ENCODE measurements around the gene BAZ2A. TPM values are rescaled to one million over a fixed set of nuclear protein-coding genes. Genes with fewer than 3 reads are reported as not detected.

Gene BAZ2A
- total and polyA plus RNA-seq, 8 donors, result 90.9 to 113 (median 97.6) TPM

GRCh38 chr12:56671608-56672007, 41.5 kb upstream of the BAZ2A start:
- no peak overlapping the region for H3K27ac ChIP-seq
- H3K36me3 ChIP-seq, result peaks cover 0 to 74% of the 10 kb centered on the region in 2 donors
- H3K4me3 ChIP-seq, result no peak overlapping the region
- no peaks in the 10 kb centered on the region for H3K9me3 ChIP-seq
- intact Hi-C loops (cut with DNase I), result no loop called here
- DNase-seq (no peak), ATAC-seq (no peak)
- TF ChIP-seq CTCF (IDR thresholded peaks at IDR 0.05), result no peak
- peaks cover 0 to 25% of the 10 kb centered on the region in 2 donors for H3K4me1 ChIP-seq
- H3K27me3 ChIP-seq, result no peaks in the 10 kb centered on the region

GRCh38 chr12:56670836-56671235, 40.7 kb upstream of the BAZ2A start:
- Histone ChIP-seq H3K4me1 (peaks cover 0 to 19% of the 10 kb centered on the region in 2 donors), H3K4me3 (no peak overlapping the region), H3K9me3 (no peaks in the 10 kb centered on the region), H3K27me3 (no peaks in the 10 kb centered on the region), H3K27ac (no peak overlapping the region), H3K36me3 (peaks cover 0 to 81% of the 10 kb centered on the region in 2 donors)
- intact Hi-C loops (cut with DNase I), result no loop called here
- ATAC-seq (peak; percentile 29), DNase-seq (no peak)
- TF ChIP-seq CTCF (IDR thresholded peaks at IDR 0.05), result no peak

- TF ChIP-seq CTCF (IDR thresholded peaks at IDR 0.05), result no peak
- Histone ChIP-seq H3K9me3 (no peaks in the 10 kb centered on the region), H3K27ac (peak overlapping the region in 1 of 2 donors; percentile 39), H3K4me3 (no peak overlapping the region), H3K27me3 (no peaks in the 10 kb centered on the region), H3K36me3 (peaks cover 0 to 100% of the 10 kb centered on the region in 2 donors), H3K4me1 (peaks cover 0 to 4% of the 10 kb centered on the region in 2 donors)
- ATAC-seq (no peak), DNase-seq (no peak)
- intact Hi-C loops (cut with DNase I), result no loop called here
These were observed 38.0 kb upstream of the BAZ2A start for GRCh38 chr12:56668197-56668457.

- no peaks in the 10 kb centered on the region for H3K9me3 ChIP-seq
- TF ChIP-seq CTCF (IDR thresholded peaks at IDR 0.05), result no peak
- DNase-seq (no peak), ATAC-seq (no peak)
- no peak overlapping the region for H3K4me3 ChIP-seq
- H3K27me3 ChIP-seq, result no peaks in the 10 kb centered on the region
- intact Hi-C loops (cut with DNase I), result no loop called here
- H3K4me1 ChIP-seq, result no peaks in the 10 kb centered on the region
- H3K36me3 ChIP-seq, result peaks cover 0 to 51% of the 10 kb centered on the region in 2 donors
- no peak overlapping the region for H3K27ac ChIP-seq
These were observed 32.0 kb upstream of the BAZ2A start for GRCh38 chr12:56661979-56662638.

GRCh38 chr12:56661560-56661959, 31.4 kb upstream of the BAZ2A start:
- H3K4me3 ChIP-seq, result no peak overlapping the region
- no peaks in the 10 kb centered on the region for H3K4me1 ChIP-seq
- no peak overlapping the region for H3K27ac ChIP-seq
- H3K36me3 ChIP-seq, result peaks cover 0 to 46% of the 10 kb centered on the region in 2 donors
- H3K27me3 ChIP-seq, result no peaks in the 10 kb centered on the region
- intact Hi-C loops (cut with DNase I), result no loop called here
- no peaks in the 10 kb centered on the region for H3K9me3 ChIP-seq
- DNase-seq (no peak), ATAC-seq (no peak)
- TF ChIP-seq CTCF (IDR thresholded peaks at IDR 0.05), result no peak

Measured in left lung (tissue), 10 donors.